H1 (cell line): ENCODE measurements around the gene UBIAD1. TPM values are rescaled to one million over a fixed set of nuclear protein-coding genes. Genes with fewer than 3 reads are reported as not detected.
A peak's percentile ranks its signal among the peaks of the same experiment; 100 is the strongest.

Experiments used
- CTCF ChIA-PET: fragments of 300-600 bp; sonication (Branson Sonifier 250); formaldehyde crosslinking; loops from one replicate; lab custom pipeline; 2021; ENCODE audit not compliant: partially characterized antibody; lab: Charles Lee
- POLR2A ChIA-PET: fragments of 300-600 bp; sonication (Branson Sonifier 250); formaldehyde crosslinking; loops from one replicate; lab custom pipeline; 2021; ENCODE audit warnings: inconsistent platforms; ENCODE audit not compliant: partially characterized antibody; lab: Charles Lee
- DNase-seq, 2 experiments: peaks; one replicate each; pipeline versions ENCODE4 v3.0.0 to v3.0.0-alpha.2; 2010 to 2022; ENCODE audit warnings: low spot score in 2 of 2, low read depth in 1 of 2, mixed read lengths in 1 of 2
- FAIRE-seq: peaks from 2 replicates; lab custom pipeline; 2011; peaks lifted over from hg19 to GRCh38; lab: Jason Lieb, UNC
- H2AFZ ChIP-seq: 2 replicates; pipeline ENCODE4 v1.8.1; 2012; ENCODE audit warnings: low read length, inconsistent platforms
- H2AK5ac ChIP-seq: 2 replicates; pipeline ENCODE4 v1.6.1; 2013; ENCODE audit warnings: low read depth, low read length
- H2BK120ac ChIP-seq: replicated peaks from 2 replicates; pipeline ENCODE3; 2013; ENCODE audit warnings: low read depth, low read length, inconsistent platforms
- H2BK12ac ChIP-seq: 2 replicates; pipeline ENCODE4 v1.6.1; 2013; ENCODE audit warnings: low read depth, low read length
- H2BK15ac ChIP-seq: 2 replicates; pipeline ENCODE4 v1.6.1; 2013; ENCODE audit warnings: low read length
- H2BK20ac ChIP-seq: 2 replicates; pipeline ENCODE4 v1.6.1; 2013; ENCODE audit warnings: low read length
- H2BK5ac ChIP-seq: 2 replicates; pipeline ENCODE4 v1.6.1; 2013; ENCODE audit warnings: low read depth, low read length
- H3K14ac ChIP-seq: 2 replicates; pipeline ENCODE4 v1.6.1; 2013; ENCODE audit warnings: inconsistent platforms; ENCODE audit not compliant: insufficient read length
- H3K18ac ChIP-seq: 2 replicates; pipeline ENCODE4 v1.6.1; 2013; ENCODE audit warnings: low read length; ENCODE audit errors: extremely low read depth
- H3K23ac ChIP-seq: 2 replicates; pipeline ENCODE4 v1.6.1; 2013; ENCODE audit warnings: inconsistent platforms; ENCODE audit not compliant: insufficient read length
- H3K23me2 ChIP-seq: 2 replicates; pipeline ENCODE4 v1.6.1; 2013; ENCODE audit warnings: low read depth, low read length
- H3K27ac ChIP-seq: 2 replicates; pipeline ENCODE4 v1.6.1; 2011; ENCODE audit warnings: low read depth, low read length, inconsistent platforms
- H3K27me3 ChIP-seq, 4 experiments: replicated peaks in 1 of 4; 1 replicate in 1 of 4; 2 replicates in 3 of 4; pipeline versions ENCODE4 v1.6.1 to v1.8.1; 2011 to 2013; ENCODE audit warnings: low read length in 3 of 4, mild to moderate bottlenecking in 3 of 4, inconsistent platforms in 2 of 4, mixed read lengths in 2 of 4, moderate library complexity in 1 of 4; ENCODE audit not compliant: control insufficient read depth in 3 of 4, insufficient read depth in 3 of 4; ENCODE audit errors: extremely low read depth in 1 of 4
- H3K36me3 ChIP-seq, 4 experiments: 2 replicates each; pipeline versions ENCODE4 v1.6.1 to v1.8.1; 2011 to 2013; ENCODE audit warnings: mild to moderate bottlenecking in 4 of 4, low read length in 3 of 4, moderate library complexity in 2 of 4, control low read depth in 1 of 4, inconsistent platforms in 1 of 4; ENCODE audit not compliant: insufficient read depth in 4 of 4, control insufficient read depth in 2 of 4
- H3K4ac ChIP-seq: replicated peaks from 2 replicates; pipeline ENCODE3; 2013; ENCODE audit warnings: low read length, low read depth, mixed read lengths, inconsistent platforms; ENCODE audit not compliant: insufficient read length
- H3K4me1 ChIP-seq, 4 experiments: replicated peaks in 1 of 4; 1 replicate in 1 of 4; 2 replicates in 3 of 4; pipeline versions ENCODE4 v1.6.1 to v1.8.1; 2011 to 2013; ENCODE audit warnings: low read length in 3 of 4, inconsistent platforms in 2 of 4, mixed read lengths in 1 of 4; ENCODE audit not compliant: insufficient read depth in 4 of 4, control insufficient read depth in 3 of 4
- H3K4me2 ChIP-seq, 2 experiments: 2 replicates each; pipeline versions ENCODE4 v1.6.1 to v1.8.1; 2011 to 2013; ENCODE audit warnings: low read depth in 2 of 2, low read length in 2 of 2, control low read depth in 1 of 2, inconsistent platforms in 1 of 2, mild to moderate bottlenecking in 1 of 2; ENCODE audit not compliant: insufficient read depth in 1 of 2
- H3K4me3 ChIP-seq, 4 experiments: fragments of 200-600, 300-600 bp in 1 of 4; sonication (generic), shearing (Covaris generic), sonication (Bioruptor Twin) in 1 of 4; 2 replicates each; pipeline versions ENCODE4 v1.5.1 to v1.8.1; 2011 to 2016; ENCODE audit warnings: low read length in 4 of 4, low read depth in 3 of 4, control low read depth in 2 of 4, inconsistent platforms in 2 of 4, mild to moderate bottlenecking in 2 of 4, mixed read lengths in 1 of 4, moderate library complexity in 1 of 4; ENCODE audit not compliant: insufficient read depth in 2 of 4; ENCODE audit errors: extremely low read depth in 1 of 4
- H3K56ac ChIP-seq: replicated peaks from 2 replicates; pipeline ENCODE3; 2013; ENCODE audit warnings: low read depth, mild to moderate bottlenecking, mixed read lengths, low read length, inconsistent platforms; ENCODE audit not compliant: insufficient read length
- H3K79me1 ChIP-seq: 2 replicates; pipeline ENCODE4 v1.6.1; 2013; ENCODE audit warnings: low read depth, low read length, control low read depth
- H3K79me2 ChIP-seq, 2 experiments: 2 replicates each; pipeline versions ENCODE4 v1.6.1 to v1.8.1; 2012 to 2013; ENCODE audit warnings: low read length in 2 of 2, mild to moderate bottlenecking in 2 of 2, inconsistent platforms in 1 of 2; ENCODE audit not compliant: insufficient read depth in 2 of 2, control insufficient read depth in 1 of 2
- H3K9ac ChIP-seq, 4 experiments: replicated peaks in 1 of 4; 1 replicate in 1 of 4; 2 replicates in 3 of 4; pipeline versions ENCODE4 v1.6.1 to v1.8.1; 2011 to 2013; ENCODE audit warnings: low read depth in 3 of 4, low read length in 3 of 4, control low read depth in 2 of 4, mild to moderate bottlenecking in 2 of 4, moderate library complexity in 2 of 4, inconsistent platforms in 1 of 4; ENCODE audit errors: extremely low read depth in 1 of 4
- H3K9me3 ChIP-seq, 2 experiments: 2 replicates each; pipeline versions ENCODE4 v1.6.1 to v1.8.1; 2012 to 2013; ENCODE audit warnings: mild to moderate bottlenecking in 2 of 2, moderate library complexity in 2 of 2, control low read depth in 1 of 2, inconsistent platforms in 1 of 2, low read depth in 1 of 2, low read length in 1 of 2, mixed read lengths in 1 of 2; ENCODE audit not compliant: insufficient read depth in 2 of 2
- H4K20me1 ChIP-seq, 2 experiments: replicated peaks in 1 of 2; 2 replicates each; pipeline versions ENCODE3 to v1.8.1; 2011 to 2013; ENCODE audit warnings: inconsistent platforms in 2 of 2, low read length in 2 of 2, mild to moderate bottlenecking in 1 of 2; ENCODE audit not compliant: insufficient read depth in 2 of 2, control insufficient read depth in 1 of 2
- H4K5ac ChIP-seq: 2 replicates; pipeline ENCODE4 v1.6.1; 2013; ENCODE audit warnings: low read length, low read depth, mixed read lengths, inconsistent platforms; ENCODE audit not compliant: insufficient read length
- H4K8ac ChIP-seq: 2 replicates; pipeline ENCODE4 v1.8.0; 2013; ENCODE audit warnings: mild to moderate bottlenecking, moderate library complexity, low read length, inconsistent platforms; ENCODE audit not compliant: insufficient read depth; ENCODE audit errors: extremely low read depth
- H4K91ac ChIP-seq: replicated peaks from 2 replicates; pipeline ENCODE3; 2013; ENCODE audit warnings: low read length, mixed read lengths, inconsistent platforms; ENCODE audit not compliant: insufficient read length
- ASH2L ChIP-seq: fragments of 200-600, 300-600 bp; sonication (generic); IDR thresholded peaks from one replicate; pipeline ENCODE4 v1.7.1; 2017; ENCODE audit warnings: low read length
- CTBP2 ChIP-seq: IDR thresholded peaks from 2 replicates; pipeline ENCODE4 v1.7.0; 2011; ENCODE audit warnings: borderline replicate concordance, mild to moderate bottlenecking, moderate library complexity, mixed read lengths, low read length; ENCODE audit not compliant: insufficient read depth, insufficient read length
- E2F6 ChIP-seq: IDR thresholded peaks from 2 replicates; pipeline ENCODE4 v1.6.1; 2012; ENCODE audit warnings: inconsistent platforms
- FOSL1 ChIP-seq: IDR thresholded peaks from 2 replicates; pipeline ENCODE4 v1.6.1; 2011; ENCODE audit warnings: mild to moderate bottlenecking, low read depth, low read length, moderate library complexity; ENCODE audit not compliant: insufficient read depth
- GABPA ChIP-seq: IDR thresholded peaks from 2 replicates; pipeline ENCODE4 v1.6.1; 2011; ENCODE audit warnings: mild to moderate bottlenecking, low read length, moderate library complexity, borderline replicate concordance; ENCODE audit not compliant: insufficient read depth
- RAD21 ChIP-seq, 2 experiments: IDR thresholded peaks in 1 of 2; conservative IDR thresholded peaks in 1 of 2; 2 replicates each; pipeline ENCODE4 v1.6.1; 2011; ENCODE audit warnings: low read depth in 2 of 2, low read length in 2 of 2, improper control_type of control experiment in 1 of 2, inconsistent platforms in 1 of 2, mild to moderate bottlenecking in 1 of 2, moderate library complexity in 1 of 2
- SIN3A ChIP-seq, 2 experiments: IDR thresholded peaks in 1 of 2; conservative IDR thresholded peaks in 1 of 2; 2 replicates each; pipeline ENCODE4 v1.6.1; 2011 to 2012; ENCODE audit warnings: low read length in 2 of 2, improper control_type of control experiment in 1 of 2, low read depth in 1 of 2, mild to moderate bottlenecking in 1 of 2
- SRF ChIP-seq: IDR thresholded peaks from 2 replicates; pipeline ENCODE4 v1.6.1; 2011; ENCODE audit warnings: mild to moderate bottlenecking, low read depth, low read length, moderate library complexity
- WGBS, 2 experiments: shearing (Covaris generic) in 1 of 2; methylation state at CpG; one replicate each; pipeline versions ENCODE4 v1.1.6 to v1.1.7; 2013 to 2015; ENCODE audit warnings: low lambda C conversion rate in 2 of 2, mixed read lengths in 2 of 2, inconsistent platforms in 1 of 2, low coverage in 1 of 2, missing lambda C conversion rate in 1 of 2; ENCODE audit not compliant: insufficient replicate concordance in 2 of 2, insufficient coverage in 1 of 2, insufficient read length in 1 of 2; ENCODE audit errors: extremely low coverage in 1 of 2, missing lambda C conversion rate in 1 of 2; 5-methylcytosine and 5-hydroxymethylcytosine counted together
- polyA plus RNA-seq, 7 experiments: library from polyadenylated mRNA; depleted of rRNA in 3 of 7; stranded (reverse) in 5 of 7; unstranded in 2 of 7; fragments of >200 nt in 5 of 7; fragments of 200-250 nt in 2 of 7; gene quantifications; 1 replicate in 5 of 7; 2 replicates in 1 of 7; 4 replicates in 1 of 7; pipeline versions ENCODE4 v1.2.1 to v1.2.3, GENCODE V29; 2011 to 2013; ENCODE audit warnings: missing spikeins in 2 of 7, mixed read lengths in 2 of 7
- total RNA-seq: library from RNA; stranded (reverse); fragmentation: NEBNext Ultra II Directional; extraction: Animal tissue kit (Norgen Biotek cat#: 25700); gene quantifications from 2 replicates; pipeline ENCODE4 v1.2.1, GENCODE V29; 2021

The UBIAD1 gene
- total and polyA plus RNA-seq, 2 of the 8 experiments (the other 6 are each of a cell fraction or from before 2014, with no cell fraction given), result 23.4 to 26.6 TPM

- Histone ChIP-seq H3K14ac (no peak overlapping the region), H3K27ac (no peak overlapping the region), H4K20me1 (no peaks in the 10 kb centered on the region), H4K91ac (peak overlapping the region; percentile 41), H3K4me2 (no peak overlapping the region), H3K4me1 (peaks cover 0 to 3% (median 0%) of the 10 kb centered on the region in 4 experiments; a peak in 2 of 7 replicates), H4K5ac (no peak overlapping the region), H2AK5ac (no peak overlapping the region), H3K23me2 (no peaks in the 10 kb centered on the region), H3K36me3 (no peaks in the 10 kb centered on the region), H3K4ac (no peak overlapping the region), H3K4me3 (no peak overlapping the region), H3K9ac (no peak overlapping the region; a peak in 1 of 7 replicates), H3K23ac (no peak overlapping the region), H3K56ac (no peak overlapping the region), H2BK12ac (no peak overlapping the region), H4K8ac (peak overlapping the region; percentile 7; the same call in 1 of the 2 replicates), H3K27me3 (no peaks in the 10 kb centered on the region), H2BK5ac (no peak overlapping the region), H2BK20ac (0 out of 2 replicates have a peak overlapping the region, but pooled peaks have one; percentile 32), H3K9me3 (no peaks in the 10 kb centered on the region), H3K79me2 (no peaks in the 10 kb centered on the region), H3K18ac (no peak overlapping the region), H2BK15ac (0 out of 2 replicates have a peak overlapping the region, but pooled peaks have one; percentile 34), H3K79me1 (no peaks in the 10 kb centered on the region), H2BK120ac (no peak overlapping the region), H2AFZ (no peak overlapping the region)
- POLR2A ChIA-PET, result interaction anchor here (0.9 to 1.2 kb wide), 3 partner anchors 10 to 59 kb away, joined by 3 read pairs; no protein-coding TSS in a partner anchor
- peak; percentile 41 to 91 for DNase-seq
- WGBS, 2 experiments, result 34% methylated on average over 15 of the region's 15 CpGs; no CpG with 5 or more reads in 1 of the 2 experiments
- CTCF ChIA-PET, result interaction anchor here (0.5 to 4.9 kb wide), 43 partner anchors 9 to 1330 kb away, joined by 3 to 43 read pairs (median 4); partner anchors contain the start of gene DISP3
- FAIRE-seq, result peak; percentile 24
- TF ChIP-seq FOSL1 (no peak), CTBP2 (peak; percentile 48), ASH2L (no peak), RAD21 (IDR thresholded peaks at IDR 0.05 in 1 of 2, conservative IDR thresholded peaks at IDR 0.05 in 1 of 2; ENCODE audit: low read depth in 2 of 2, low read length in 2 of 2) (peak; percentile 88 to 94), GABPA (0 out of 2 replicates have a peak, but pooled peaks have one; percentile 56), SIN3A (conservative IDR thresholded peaks at IDR 0.05 in 1 of 2, IDR thresholded peaks at IDR 0.05 in 1 of 2; ENCODE audit: low read depth in 1 of 2, low read length in 2 of 2) (0 out of 4 replicates have a peak, but pooled peaks of 1 of the 2 experiments have one; percentile 25), E2F6 (peak; percentile 32; the same call in 1 of the 2 replicates), SRF (no peak)
Measured at GRCh38 chr1:11320153-11320936, 47.3 kb downstream of the UBIAD1 start.
